ENCODE data around the gene GRK1. TPM values are rescaled to one million over a fixed set of nuclear protein-coding genes. Genes with fewer than 3 reads are reported as not detected.

The GRK1 gene
- total and polyA plus RNA-seq, 10 donors, result not detected

DNA sequence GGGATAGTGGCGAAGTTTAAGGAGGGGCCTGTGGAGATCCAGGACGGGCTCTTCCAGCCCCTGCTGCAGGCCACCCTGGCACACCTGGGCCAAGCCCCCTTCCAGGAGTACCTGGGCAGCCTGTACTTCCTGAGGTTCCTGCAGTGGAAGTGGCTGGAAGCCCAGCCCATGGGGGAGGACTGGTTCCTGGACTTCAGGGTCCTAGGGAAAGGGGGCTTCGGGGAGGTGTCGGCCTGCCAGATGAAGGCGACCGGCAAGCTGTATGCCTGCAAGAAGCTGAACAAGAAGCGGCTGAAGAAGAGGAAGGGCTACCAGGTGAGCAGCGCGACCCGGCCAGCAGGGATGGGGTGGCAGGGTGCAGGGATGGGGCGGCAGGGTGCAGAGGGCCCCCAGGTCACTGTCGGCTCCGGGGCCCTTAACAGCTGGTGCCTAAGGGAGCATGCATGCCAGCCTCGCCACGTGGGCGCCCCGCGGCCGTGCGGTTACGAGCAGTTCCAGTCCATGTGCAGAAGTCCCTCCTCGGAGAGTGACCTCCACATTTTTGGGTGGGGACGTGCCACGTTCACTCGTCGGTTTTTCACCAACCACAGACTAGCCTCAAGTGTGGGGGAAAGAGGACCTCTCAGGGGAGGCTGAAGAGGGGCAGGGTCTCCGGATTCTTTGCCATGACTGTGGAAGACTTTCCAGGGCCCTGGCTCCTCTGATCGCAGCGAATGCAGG is 912 bp downstream of the GRK1 start:
- Histone ChIP-seq H3K4me1 (no peaks in the 10 kb centered on the region), H3K9me3 (no peaks in the 10 kb centered on the region), H3K4me3 (no peak overlapping the region), H3K27ac (no peak overlapping the region), H3K27me3 (replicated peaks in 1 of 7) (peaks cover 0 to 6% (median 0%) of the 10 kb centered on the region in 7 donors), H3K36me3 (no peaks in the 10 kb centered on the region)
- intact Hi-C loops (cut with DNase I; ENCODE audit: low total_unique reads), result no loop called here
- 84 to 93% (median 89%) methylated on average over 27 to 29 of the region's 29 CpGs for WGBS, 5 donors
- DNase-seq, result peak; percentile 59
- TF ChIP-seq POLR2AphosphoS5 (IDR thresholded peaks at IDR 0.05) (no peak), POLR2A (IDR thresholded peaks at IDR 0.05) (no peak)
- TF ChIP-seq, protein P1, sequence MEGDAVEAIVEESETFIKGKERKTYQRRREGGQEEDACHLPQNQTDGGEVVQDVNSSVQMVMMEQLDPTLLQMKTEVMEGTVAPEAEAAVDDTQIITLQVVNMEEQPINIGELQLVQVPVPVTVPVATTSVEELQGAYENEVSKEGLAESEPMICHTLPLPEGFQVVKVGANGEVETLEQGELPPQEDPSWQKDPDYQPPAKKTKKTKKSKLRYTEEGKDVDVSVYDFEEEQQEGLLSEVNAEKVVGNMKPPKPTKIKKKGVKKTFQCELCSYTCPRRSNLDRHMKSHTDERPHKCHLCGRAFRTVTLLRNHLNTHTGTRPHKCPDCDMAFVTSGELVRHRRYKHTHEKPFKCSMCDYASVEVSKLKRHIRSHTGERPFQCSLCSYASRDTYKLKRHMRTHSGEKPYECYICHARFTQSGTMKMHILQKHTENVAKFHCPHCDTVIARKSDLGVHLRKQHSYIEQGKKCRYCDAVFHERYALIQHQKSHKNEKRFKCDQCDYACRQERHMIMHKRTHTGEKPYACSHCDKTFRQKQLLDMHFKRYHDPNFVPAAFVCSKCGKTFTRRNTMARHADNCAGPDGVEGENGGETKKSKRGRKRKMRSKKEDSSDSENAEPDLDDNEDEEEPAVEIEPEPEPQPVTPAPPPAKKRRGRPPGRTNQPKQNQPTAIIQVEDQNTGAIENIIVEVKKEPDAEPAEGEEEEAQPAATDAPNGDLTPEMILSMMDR (IDR thresholded peaks at IDR 0.05 in 8 of 11, conservative IDR thresholded peaks at IDR 0.05 in 3 of 11), result no peak

DNA sequence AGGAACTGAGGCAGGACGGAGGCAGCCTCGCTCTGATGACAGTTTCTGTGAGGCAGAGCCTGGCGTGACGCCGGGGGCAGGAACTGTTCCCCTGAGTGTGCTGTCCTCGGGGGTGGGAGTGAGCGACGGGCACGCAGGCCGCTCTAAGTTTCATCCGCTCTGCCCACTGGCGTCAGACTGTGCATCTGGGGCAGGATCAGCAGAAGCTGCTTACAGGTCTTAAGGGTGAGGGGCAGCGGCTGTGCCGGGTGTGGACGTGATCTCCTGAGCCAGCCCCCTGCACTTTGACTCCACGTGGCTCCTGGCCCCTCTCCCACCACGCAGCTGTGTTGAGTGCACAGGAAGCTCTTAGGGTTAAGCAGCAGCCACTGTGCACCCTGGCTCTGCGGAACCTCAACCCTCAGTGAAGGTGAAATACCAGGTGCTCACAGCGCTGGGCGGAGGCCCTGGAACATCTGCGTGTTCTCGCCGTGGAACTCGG is 1.5 kb downstream of the GRK1 start:
- DNase-seq, result peak; percentile 58
- 55 to 76% (median 69%) methylated on average over 19 to 24 of the region's 24 CpGs for WGBS, 5 donors
- Histone ChIP-seq H3K36me3 (no peaks in the 10 kb centered on the region), H3K4me1 (no peaks in the 10 kb centered on the region), H3K27ac (no peak overlapping the region), H3K4me3 (no peak overlapping the region), H3K27me3 (replicated peaks in 1 of 7) (peaks cover 0 to 6% (median 0%) of the 10 kb centered on the region in 7 donors), H3K9me3 (no peaks in the 10 kb centered on the region)
- intact Hi-C loops (cut with DNase I; ENCODE audit: low total_unique reads), result no loop called here
- TF ChIP-seq, protein P1 (IDR thresholded peaks at IDR 0.05 in 8 of 11, conservative IDR thresholded peaks at IDR 0.05 in 3 of 11), result no peak
- TF ChIP-seq POLR2A (IDR thresholded peaks at IDR 0.05) (no peak), POLR2AphosphoS5 (IDR thresholded peaks at IDR 0.05) (no peak)

- peak; percentile 56 for DNase-seq
- WGBS, 5 donors, result 71 to 81% (median 80%) methylated on average over 13 of the region's 13 CpGs
- Histone ChIP-seq H3K36me3 (no peaks in the 10 kb centered on the region), H3K4me1 (no peaks in the 10 kb centered on the region), H3K27me3 (replicated peaks in 1 of 7) (peaks cover 0 to 6% (median 0%) of the 10 kb centered on the region in 7 donors), H3K9me3 (no peaks in the 10 kb centered on the region), H3K4me3 (no peak overlapping the region), H3K27ac (no peak overlapping the region)
- intact Hi-C loops (cut with DNase I; ENCODE audit: low total_unique reads), result no loop called here
- TF ChIP-seq, protein P1 (IDR thresholded peaks at IDR 0.05 in 8 of 11, conservative IDR thresholded peaks at IDR 0.05 in 3 of 11), result no peak
- no peak for TF ChIP-seq POLR2AphosphoS5 (IDR thresholded peaks at IDR 0.05)
- no peak for TF ChIP-seq POLR2A (IDR thresholded peaks at IDR 0.05)
Measured at GRCh38 chr13:113669231-113669754, 2.3 kb downstream of the GRK1 start.

DNA sequence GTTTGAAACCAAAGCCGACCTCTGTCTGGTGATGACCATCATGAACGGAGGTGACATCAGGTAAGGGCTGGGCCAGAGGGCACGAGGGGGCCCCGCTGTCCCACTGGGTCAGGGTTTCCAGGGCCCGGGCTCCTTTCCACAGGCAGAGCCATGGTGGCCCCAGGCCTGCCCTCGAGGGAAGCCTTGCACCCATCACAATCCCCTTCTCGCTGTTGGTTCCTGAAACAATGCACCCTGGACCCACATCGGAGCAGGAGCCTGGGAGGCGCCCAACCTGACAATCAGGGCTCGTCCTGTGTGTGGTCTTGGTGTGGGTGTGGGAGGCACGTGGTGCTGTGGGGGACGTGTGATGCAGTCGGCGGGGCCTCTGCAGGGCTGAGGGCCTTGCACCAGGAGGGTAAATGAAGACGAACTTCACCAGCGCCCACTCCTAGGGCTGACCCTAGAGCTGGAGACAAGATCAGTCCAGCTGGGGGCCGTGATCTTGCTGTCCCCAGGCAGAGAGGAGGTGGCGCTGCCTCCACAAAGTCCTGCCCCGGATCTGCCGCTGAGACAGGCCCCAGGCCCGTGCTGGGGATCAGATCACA is 2.8 kb downstream of the GRK1 start:
- 84 to 92% (median 89%) methylated on average over 10 to 21 of the region's 21 CpGs for WGBS, 5 donors
- H3K9me3 ChIP-seq, result no peaks in the 10 kb centered on the region
- no peak overlapping the region for H3K4me3 ChIP-seq
- no peak overlapping the region for H3K27ac ChIP-seq
- H3K27me3 ChIP-seq (replicated peaks in 1 of 7), result peaks cover 0 to 6% (median 0%) of the 10 kb centered on the region in 7 donors
- H3K36me3 ChIP-seq, result no peaks in the 10 kb centered on the region
- peak; percentile 72 for DNase-seq
- H3K4me1 ChIP-seq, result no peaks in the 10 kb centered on the region
- intact Hi-C loops (cut with DNase I; ENCODE audit: low total_unique reads), result no loop called here
- TF ChIP-seq POLR2AphosphoS5 (IDR thresholded peaks at IDR 0.05), result no peak
- TF ChIP-seq, protein P1 (IDR thresholded peaks at IDR 0.05 in 8 of 11, conservative IDR thresholded peaks at IDR 0.05 in 3 of 11), result no peak
- TF ChIP-seq POLR2A (IDR thresholded peaks at IDR 0.05), result no peak
